ENCODE results near the gene RNF17. TPM values are rescaled to one million over a fixed set of nuclear protein-coding genes. Genes with fewer than 3 reads are reported as not detected.

Gene RNF17
- total RNA-seq, 1 donor from 2014 or later = not detected

- ChIA-PET CTCF (no interaction called here), POLR2A (no interaction called here)
- DNase-seq (no peak), ATAC-seq (ENCODE audit: low read depth) (no peak)
- Mint-ChIP-seq H3K9me3 (no peaks in the 10 kb centered on the region), H3K27me3 (peaks cover 12% of the 10 kb centered on the region), H3K27ac (no peak overlapping the region), H3K4me1 (no peaks in the 10 kb centered on the region), H3K4me3 (no peak overlapping the region), H3K36me3 (ENCODE audit: low read depth) (no peaks in the 10 kb centered on the region)
- intact Hi-C loops (cut with micrococcal nuclease) = no loop called here
- no peak for TF ChIP-seq CTCF (IDR thresholded peaks at IDR 0.05)
Measured at GRCh38 chr13:24764276-24764630, 284 bp downstream of the RNF17 start.

DNA sequence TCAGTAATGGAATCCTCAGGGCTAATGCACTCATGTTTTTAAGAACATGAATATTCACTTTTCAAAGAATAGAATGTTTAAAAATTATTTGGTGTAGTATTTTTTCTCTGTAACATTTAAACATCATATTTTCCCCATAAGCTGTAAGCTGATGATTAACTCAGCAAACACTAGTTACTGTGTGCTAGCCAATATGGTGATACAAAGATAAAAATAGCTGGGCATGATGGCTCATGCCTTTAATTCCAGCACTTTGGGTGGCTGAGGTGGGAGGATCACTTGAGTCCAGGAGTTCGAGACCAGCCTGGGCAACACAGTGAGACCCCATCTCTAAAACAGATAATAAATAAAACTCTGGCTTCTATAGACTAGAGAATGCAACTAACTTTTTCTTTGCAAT, 13.2 kb downstream of the RNF17 start:
- intact Hi-C loops (cut with micrococcal nuclease) = no loop called here
- DNase-seq (no peak), ATAC-seq (ENCODE audit: low read depth) (no peak)
- H3K9me3 Mint-ChIP-seq = no peaks in the 10 kb centered on the region
- POLR2A ChIA-PET = no interaction called here
- TF ChIP-seq CTCF (IDR thresholded peaks at IDR 0.05) = no peak
- H3K4me3 Mint-ChIP-seq = no peak overlapping the region
- no peaks in the 10 kb centered on the region for H3K4me1 Mint-ChIP-seq
- CTCF ChIA-PET = no interaction called here
- H3K36me3 Mint-ChIP-seq (ENCODE audit: low read depth) = no peaks in the 10 kb centered on the region
- H3K27ac Mint-ChIP-seq = no peak overlapping the region
- H3K27me3 Mint-ChIP-seq = peaks cover 10% of the 10 kb centered on the region

GRCh38 chr13:24784319-24784718, 20.4 kb downstream of the RNF17 start:
- Mint-ChIP-seq H3K27me3 (peaks cover 13% of the 10 kb centered on the region), H3K4me3 (no peak overlapping the region), H3K4me1 (no peaks in the 10 kb centered on the region), H3K36me3 (ENCODE audit: low read depth) (no peaks in the 10 kb centered on the region), H3K27ac (no peak overlapping the region), H3K9me3 (peaks cover 7% of the 10 kb centered on the region)
- no peak for ATAC-seq (ENCODE audit: low read depth)
- DNase-seq = no peak
- no peak for TF ChIP-seq CTCF (IDR thresholded peaks at IDR 0.05)
- ChIA-PET POLR2A (no interaction called here), CTCF (no interaction called here)
- intact Hi-C loops (cut with micrococcal nuclease) = no loop called here

- Mint-ChIP-seq H3K4me3 (no peak overlapping the region), H3K27me3 (peaks cover 16% of the 10 kb centered on the region), H3K9me3 (peaks cover 3% of the 10 kb centered on the region), H3K36me3 (ENCODE audit: low read depth) (no peaks in the 10 kb centered on the region), H3K4me1 (no peaks in the 10 kb centered on the region), H3K27ac (no peak overlapping the region)
- intact Hi-C loops (cut with micrococcal nuclease) = no loop called here
- CTCF ChIA-PET = no interaction called here
- DNase-seq = no peak
- TF ChIP-seq CTCF (IDR thresholded peaks at IDR 0.05) = no peak
- POLR2A ChIA-PET = no interaction called here
- ATAC-seq (ENCODE audit: low read depth) = no peak
Measured at GRCh38 chr13:24788538-24788937, 24.6 kb downstream of the RNF17 start.

GRCh38 chr13:24802074-24802473, 38.1 kb downstream of the RNF17 start:
- Mint-ChIP-seq H3K27me3 (peaks cover 3% of the 10 kb centered on the region), H3K4me1 (no peaks in the 10 kb centered on the region), H3K9me3 (no peaks in the 10 kb centered on the region), H3K4me3 (no peak overlapping the region), H3K36me3 (ENCODE audit: low read depth) (no peaks in the 10 kb centered on the region), H3K27ac (no peak overlapping the region)
- TF ChIP-seq CTCF (IDR thresholded peaks at IDR 0.05) = no peak
- ATAC-seq (ENCODE audit: low read depth) (no peak), DNase-seq (no peak)
- ChIA-PET POLR2A (no interaction called here), CTCF (interaction anchor here (0.6 kb wide), 1 partner anchor 433 kb away, joined by 3 read pairs; no protein-coding TSS in a partner anchor)
- intact Hi-C loops (cut with micrococcal nuclease) = no loop called here
